ENCODE data around the gene MPZL1.
A peak's percentile ranks its signal among the peaks of the same experiment; 100 is the strongest.

Gene MPZL1

GRCh38 chr1:167797015-167797414, 75.2 kb downstream of the MPZL1 start:
- in situ Hi-C loops (cut with HindIII; ENCODE audit: low sequenced_read_pairs) = no loop called here
- TF ChIP-seq CTCF (IDR thresholded peaks at IDR 0.05; ENCODE audit: low read depth, low read length) = peak; percentile 2
- H3K4me3 ChIP-seq (ENCODE audit: low read depth, low read length) = no peak overlapping the region

GRCh38 chr1:167798952-167799351, 77.2 kb downstream of the MPZL1 start:
- in situ Hi-C loops (cut with HindIII; ENCODE audit: low sequenced_read_pairs) = no loop called here
- DNase-seq (ENCODE audit: low read depth, low spot score) = no peak
- H3K4me3 ChIP-seq (ENCODE audit: low read depth, low read length) = no peak overlapping the region
- TF ChIP-seq CTCF (IDR thresholded peaks at IDR 0.05; ENCODE audit: low read depth, low read length) = no peak

More at GRCh38 chr1:167797015-167797414, 75.2 kb downstream of the MPZL1 start:
- peak; percentile 97 for DNase-seq (ENCODE audit: low read depth, low spot score)

- no peak for TF ChIP-seq CTCF (IDR thresholded peaks at IDR 0.05; ENCODE audit: low read depth, low read length)
- no peak for DNase-seq (ENCODE audit: low read depth, low spot score)
- no peak overlapping the region for H3K4me3 ChIP-seq (ENCODE audit: low read depth, low read length)
- in situ Hi-C loops (cut with HindIII; ENCODE audit: low sequenced_read_pairs) = no loop called here
Measured at GRCh38 chr1:167799747-167800146, 78.0 kb downstream of the MPZL1 start.

- TF ChIP-seq CTCF (IDR thresholded peaks at IDR 0.05; ENCODE audit: low read depth, low read length) = no peak
- no peak for DNase-seq (ENCODE audit: low read depth, low spot score)
- H3K4me3 ChIP-seq (ENCODE audit: low read depth, low read length) = no peak overlapping the region
- in situ Hi-C loops (cut with HindIII; ENCODE audit: low sequenced_read_pairs) = no loop called here
Measured at GRCh38 chr1:167800251-167800650, 78.5 kb downstream of the MPZL1 start.

- no peak for TF ChIP-seq CTCF (IDR thresholded peaks at IDR 0.05; ENCODE audit: low read depth, low read length)
- H3K4me3 ChIP-seq (ENCODE audit: low read depth, low read length) = no peak overlapping the region
- in situ Hi-C loops (cut with HindIII; ENCODE audit: low sequenced_read_pairs) = no loop called here
- no peak for DNase-seq (ENCODE audit: low read depth, low spot score)
Measured at GRCh38 chr1:167802235-167802634, 80.5 kb downstream of the MPZL1 start.

- in situ Hi-C loops (cut with HindIII; ENCODE audit: low sequenced_read_pairs) = no loop called here
- H3K4me3 ChIP-seq (ENCODE audit: low read depth, low read length) = no peak overlapping the region
- DNase-seq (ENCODE audit: low read depth, low spot score) = peak; percentile 93
- peak; percentile 96 for TF ChIP-seq CTCF (IDR thresholded peaks at IDR 0.05; ENCODE audit: low read depth, low read length)
Measured at GRCh38 chr1:167803358-167804207, 81.8 kb downstream of the MPZL1 start.

Data from astrocyte of the spinal cord (primary cell).